Hepatocyte (in vitro differentiated cells): ENCODE data around the gene UBASH3A.

Experiments used
- EZH2 ChIP-seq: fragments of 200-600 bp; sonication (generic); IDR thresholded peaks from 2 replicates; pipeline ENCODE4 v1.6.1; 2016; ENCODE audit warnings: antibody characterized with exemption, mild to moderate bottlenecking, borderline replicate concordance
- EZH2phosphoT487 ChIP-seq: fragments of 200-600 bp; sonication (generic); IDR thresholded peaks from one replicate; pipeline ENCODE4 v1.6.1; 2018; ENCODE audit warnings: antibody characterized with exemption, mild to moderate bottlenecking, low read depth, moderate library complexity; ENCODE audit not compliant: unreplicated experiment, severe bottlenecking
- TF ChIP-seq, protein P1 (sequence below): fragments of 200-600 bp; sonication (generic); IDR thresholded peaks from 2 replicates; pipeline ENCODE4 v1.5.1; 2016; ENCODE audit warnings: antibody characterized with exemption, mild to moderate bottlenecking; ENCODE audit not compliant: poor library complexity

DNA sequence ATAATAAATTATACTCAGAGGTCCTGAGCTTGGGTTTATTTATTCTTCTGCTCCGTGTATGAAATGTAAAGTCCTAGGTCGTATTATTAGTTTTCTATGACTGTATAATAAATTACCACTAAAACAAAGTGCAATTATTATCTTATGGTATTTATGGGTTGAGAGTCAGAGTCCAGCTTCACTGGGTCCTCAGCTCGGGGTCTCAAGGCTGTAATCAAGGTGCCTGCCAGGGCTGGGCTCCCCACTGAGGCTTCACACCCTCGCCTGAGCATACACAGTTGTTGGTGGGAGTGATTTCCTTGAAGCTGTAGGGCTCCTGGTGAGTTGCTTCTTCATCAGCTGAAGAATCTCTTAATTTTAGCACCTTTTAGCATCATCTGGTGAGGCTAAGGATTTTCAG, 15.2 kb downstream of the UBASH3A start:
- TF ChIP-seq, protein P1, sequence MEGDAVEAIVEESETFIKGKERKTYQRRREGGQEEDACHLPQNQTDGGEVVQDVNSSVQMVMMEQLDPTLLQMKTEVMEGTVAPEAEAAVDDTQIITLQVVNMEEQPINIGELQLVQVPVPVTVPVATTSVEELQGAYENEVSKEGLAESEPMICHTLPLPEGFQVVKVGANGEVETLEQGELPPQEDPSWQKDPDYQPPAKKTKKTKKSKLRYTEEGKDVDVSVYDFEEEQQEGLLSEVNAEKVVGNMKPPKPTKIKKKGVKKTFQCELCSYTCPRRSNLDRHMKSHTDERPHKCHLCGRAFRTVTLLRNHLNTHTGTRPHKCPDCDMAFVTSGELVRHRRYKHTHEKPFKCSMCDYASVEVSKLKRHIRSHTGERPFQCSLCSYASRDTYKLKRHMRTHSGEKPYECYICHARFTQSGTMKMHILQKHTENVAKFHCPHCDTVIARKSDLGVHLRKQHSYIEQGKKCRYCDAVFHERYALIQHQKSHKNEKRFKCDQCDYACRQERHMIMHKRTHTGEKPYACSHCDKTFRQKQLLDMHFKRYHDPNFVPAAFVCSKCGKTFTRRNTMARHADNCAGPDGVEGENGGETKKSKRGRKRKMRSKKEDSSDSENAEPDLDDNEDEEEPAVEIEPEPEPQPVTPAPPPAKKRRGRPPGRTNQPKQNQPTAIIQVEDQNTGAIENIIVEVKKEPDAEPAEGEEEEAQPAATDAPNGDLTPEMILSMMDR, result no peak
- no peak for TF ChIP-seq EZH2
- TF ChIP-seq EZH2phosphoT487, result no peak
